Occipital lobe (tissue), 2 donors: ENCODE results near the gene C9orf153. TPM values are rescaled to one million over a fixed set of nuclear protein-coding genes. Genes with fewer than 3 reads are reported as not detected.
A peak's percentile ranks its signal among the peaks of the same experiment; 100 is the strongest.
"Not testable (repeated sequence)": the region's sequence is repeated elsewhere in the genome, so short reads cannot be mapped to it uniquely, and the experiment has no call there.

ENCODE experiments used
- DNase-seq: peaks from one replicate; lab custom pipeline; 2025; lab: John Stamatoyannopoulos, UW
- total RNA-seq: library from RNA; depleted of rRNA; stranded (reverse); fragments of >200 nt; gene quantifications from one replicate; pipeline ENCODE4 v1.2.3, GENCODE V29; 2014

Gene C9orf153
- 0.62 TPM for total RNA-seq

DNA sequence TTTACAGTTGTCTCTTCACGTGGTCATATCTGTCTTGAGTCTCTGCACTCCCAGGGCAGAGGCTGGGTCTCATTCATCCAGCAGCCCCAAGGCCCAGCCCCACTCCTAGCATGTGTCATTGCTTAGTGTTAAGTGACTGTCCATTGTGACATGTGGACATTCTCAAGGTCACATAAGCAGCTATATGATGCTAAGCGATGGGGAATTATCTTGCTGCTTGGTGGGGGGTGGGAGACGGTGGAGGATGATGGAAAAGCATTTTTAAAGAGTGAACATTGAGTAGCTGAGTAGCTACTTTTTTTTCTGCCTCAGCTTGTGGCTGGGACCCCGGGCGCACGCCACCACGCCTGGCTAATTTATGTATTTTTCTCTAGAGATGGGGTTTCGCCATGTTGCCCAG lies at the start of gene C9orf153:
Gene C9orf153, minus strand, starts transcription at position 101 of the 400 bp plus-strand sequence. CDS start 30,054 bp downstream, outside the sequence.
- no peak for DNase-seq

DNA sequence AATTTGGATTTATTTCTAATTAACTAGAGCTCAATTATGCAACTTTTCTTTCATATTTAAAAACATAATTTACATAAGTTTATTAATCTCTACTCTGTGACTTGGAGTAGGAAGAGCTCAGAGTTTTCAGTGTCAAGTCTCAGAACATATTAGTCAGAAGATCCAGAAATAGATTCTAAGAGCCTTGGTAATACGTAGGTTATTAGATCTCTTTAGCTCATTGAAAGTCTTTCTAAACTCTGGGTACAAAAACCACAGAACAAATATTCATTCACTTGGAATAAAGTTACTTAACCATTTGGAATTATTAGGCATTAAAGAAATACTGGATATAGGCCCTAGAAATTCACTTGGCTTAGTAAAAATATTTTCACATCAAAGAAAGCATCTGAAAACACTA lies 49.2 kb upstream of the C9orf153 start:
- DNase-seq, result no peak

DNA sequence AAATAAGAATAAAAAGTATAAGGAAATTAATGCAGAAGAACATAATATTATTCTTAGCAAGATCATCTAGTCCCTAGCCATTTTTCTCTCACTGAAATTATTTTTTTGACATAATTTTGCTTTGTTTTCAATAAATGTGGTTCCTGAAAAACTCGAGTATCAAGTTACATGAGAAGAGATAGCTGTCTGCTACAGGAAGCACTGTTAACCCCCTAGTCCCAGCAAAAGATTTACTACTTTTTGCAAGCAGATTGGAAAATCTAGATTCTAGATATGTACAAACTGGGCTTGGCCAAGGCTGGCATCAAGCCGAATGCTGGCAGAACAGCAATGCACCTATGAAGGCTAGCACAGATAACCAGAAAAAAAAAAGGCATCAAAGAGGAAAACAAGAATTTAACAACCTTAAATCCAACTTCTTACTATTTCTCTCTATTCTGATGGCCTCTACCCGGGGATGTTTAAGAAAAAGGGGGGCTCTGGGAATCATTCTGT lies 44.8 kb upstream of the C9orf153 start:
- DNase-seq, result no peak

DNA sequence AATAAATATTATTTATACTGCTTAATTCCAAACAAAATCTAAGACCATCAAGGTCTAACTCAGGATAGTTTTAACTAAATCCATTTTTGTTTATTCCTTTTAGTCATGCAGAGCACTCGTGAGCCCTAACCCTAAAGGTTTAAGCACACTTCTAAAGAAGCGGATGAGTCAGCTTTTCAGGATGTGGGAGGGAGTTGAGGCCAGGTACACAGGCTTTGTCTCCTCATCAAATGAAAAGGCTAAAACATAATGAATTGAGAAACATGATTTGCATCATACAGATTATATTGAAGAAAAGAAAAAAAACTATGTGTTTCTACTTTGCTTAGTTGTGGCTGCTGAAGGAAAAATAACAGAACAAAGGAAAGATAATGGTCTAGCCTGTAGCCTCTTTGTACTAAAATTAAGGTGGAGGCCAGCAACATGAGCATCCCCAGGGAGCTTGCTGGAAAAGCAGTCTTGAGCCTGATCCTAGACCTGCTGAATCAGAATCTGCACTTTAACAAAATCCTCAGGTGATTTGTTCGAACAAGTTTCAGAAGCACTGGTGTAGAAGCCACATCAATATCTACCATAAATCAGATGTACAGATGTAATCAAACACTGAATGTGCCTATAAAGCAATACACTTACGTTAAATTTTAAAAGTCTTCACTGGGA lies 44.0 kb upstream of the C9orf153 start:
- DNase-seq, result no peak

DNA sequence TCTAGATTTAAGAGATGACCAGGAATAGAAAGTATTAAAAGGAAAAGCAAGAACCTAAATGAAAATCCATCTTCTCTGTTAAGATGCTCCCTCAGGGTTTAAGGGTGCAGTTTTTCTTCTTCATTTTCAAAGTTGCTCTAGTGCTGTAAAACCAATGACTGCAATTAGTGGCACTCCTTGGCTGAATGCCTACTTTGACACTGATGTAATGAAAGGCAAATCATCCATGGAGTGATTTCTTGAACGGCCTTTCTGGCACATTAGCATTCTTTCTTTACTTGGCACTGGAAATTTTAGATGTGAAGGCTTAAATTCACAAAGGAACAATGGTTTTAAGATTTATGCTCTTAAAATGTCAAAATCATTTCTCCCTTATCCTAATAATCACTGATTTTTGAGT lies 42.2 kb upstream of the C9orf153 start:
- DNase-seq, result no peak

DNA sequence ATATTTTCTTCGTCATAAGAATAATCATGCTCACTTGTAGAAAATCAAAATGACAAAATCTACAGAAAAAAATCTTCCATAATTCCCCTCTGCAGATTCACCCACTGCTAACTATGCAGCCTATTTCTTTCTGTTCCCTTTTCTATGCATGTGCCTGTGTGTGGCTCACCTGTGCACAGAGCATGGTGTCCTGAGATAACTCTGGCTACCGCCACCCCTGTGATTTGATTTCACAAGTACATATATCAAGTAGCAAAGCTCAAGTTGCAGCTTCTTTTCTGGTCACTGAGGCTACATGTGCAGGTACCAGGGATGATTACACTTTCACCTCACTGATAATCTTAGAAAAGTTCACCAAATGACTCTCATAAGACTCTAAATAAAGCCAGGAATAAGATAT lies 41.2 kb upstream of the C9orf153 start:
- DNase-seq, result no peak

DNA sequence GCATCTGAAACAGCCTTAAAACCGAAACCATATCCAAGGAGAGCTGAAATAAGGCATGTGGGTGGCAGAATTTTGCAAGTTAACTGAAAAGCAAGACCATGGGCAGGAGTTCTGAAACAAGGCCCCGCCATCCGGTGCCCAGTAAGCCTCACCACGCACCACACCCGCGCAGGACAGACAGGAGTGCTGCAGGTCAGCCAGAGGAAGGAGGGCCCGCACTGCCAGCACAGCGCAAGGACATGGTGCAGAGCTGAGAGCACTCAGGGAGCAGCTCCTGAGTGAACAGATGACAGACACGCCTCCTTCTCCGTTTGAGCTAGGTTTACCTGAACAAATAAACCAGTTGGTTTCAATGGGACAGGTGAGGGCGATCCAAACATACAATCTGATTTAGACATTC lies 39.4 kb upstream of the C9orf153 start:
- DNase-seq, result peak; percentile 8

DNA sequence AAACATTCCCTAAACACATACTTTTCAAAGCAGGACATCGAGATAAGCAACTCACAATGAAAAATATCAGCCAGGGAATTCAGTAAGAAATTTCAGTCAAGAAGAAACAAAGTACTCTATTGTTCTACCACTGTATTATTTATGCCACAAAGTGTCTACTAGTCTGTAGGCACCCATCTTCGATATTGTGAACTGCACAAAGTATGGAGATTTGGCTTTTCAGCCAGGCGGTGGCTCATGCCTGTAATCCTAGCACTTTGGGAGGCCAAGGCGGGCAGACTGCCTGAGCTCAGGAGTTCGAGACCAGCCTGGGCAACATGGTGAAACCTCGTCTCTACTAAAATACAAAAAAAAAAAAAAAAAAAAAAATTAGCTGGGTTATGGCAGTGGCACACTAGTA lies 30.9 kb upstream of the C9orf153 start:
- DNase-seq, result not testable (repeated sequence)

DNA sequence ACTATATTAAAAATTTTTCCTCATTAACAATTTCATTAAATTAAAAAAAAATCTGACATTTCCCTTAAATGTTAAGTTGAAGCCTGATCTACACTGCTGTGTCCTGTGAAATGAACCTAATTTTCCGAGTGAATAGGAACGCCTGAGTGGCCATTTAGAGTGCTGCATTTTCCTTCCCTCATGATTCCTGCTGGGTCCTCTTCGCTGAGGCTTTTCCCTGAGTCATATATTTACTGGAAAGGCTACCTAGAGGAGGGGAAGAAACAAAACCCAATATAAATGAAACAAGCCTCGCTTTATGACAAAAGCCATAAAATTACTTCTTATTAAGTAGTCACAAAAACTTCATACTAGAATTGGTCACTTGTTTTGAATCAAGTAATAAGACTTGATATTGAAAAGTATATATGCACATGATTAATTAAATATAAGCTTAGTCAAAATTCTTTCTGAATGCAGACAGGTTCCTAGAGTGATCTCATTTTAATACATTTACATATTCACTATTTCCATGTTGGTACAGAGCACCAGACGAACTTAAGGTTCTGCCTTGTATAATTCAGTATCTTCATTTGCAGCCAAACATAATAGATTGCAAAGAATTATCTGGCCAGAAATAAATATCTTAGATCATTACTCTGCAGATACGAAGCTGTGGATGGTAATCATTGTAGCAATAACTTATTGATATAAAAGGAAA lies 29.2 kb upstream of the C9orf153 start:
- no peak for DNase-seq

DNA sequence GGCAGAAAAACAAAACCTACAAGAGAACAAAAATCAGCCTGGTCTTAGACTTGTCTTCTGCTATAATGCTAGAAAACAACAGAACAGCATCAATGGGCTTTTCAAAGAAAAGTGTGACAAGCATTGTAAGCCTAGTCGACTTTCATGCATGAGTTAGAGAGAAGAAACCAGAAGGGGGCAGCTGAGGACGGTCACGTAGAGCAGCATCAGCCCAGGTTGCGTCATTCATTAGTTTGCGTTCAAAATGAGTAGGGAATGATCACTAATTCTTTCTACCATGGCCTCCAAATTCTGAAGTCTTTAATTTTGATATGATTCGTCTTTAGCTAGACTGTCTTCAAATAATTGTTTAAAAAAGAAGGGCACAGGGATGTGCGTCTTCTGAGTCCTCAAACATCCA lies 27.6 kb upstream of the C9orf153 start:
- no peak for DNase-seq

DNA sequence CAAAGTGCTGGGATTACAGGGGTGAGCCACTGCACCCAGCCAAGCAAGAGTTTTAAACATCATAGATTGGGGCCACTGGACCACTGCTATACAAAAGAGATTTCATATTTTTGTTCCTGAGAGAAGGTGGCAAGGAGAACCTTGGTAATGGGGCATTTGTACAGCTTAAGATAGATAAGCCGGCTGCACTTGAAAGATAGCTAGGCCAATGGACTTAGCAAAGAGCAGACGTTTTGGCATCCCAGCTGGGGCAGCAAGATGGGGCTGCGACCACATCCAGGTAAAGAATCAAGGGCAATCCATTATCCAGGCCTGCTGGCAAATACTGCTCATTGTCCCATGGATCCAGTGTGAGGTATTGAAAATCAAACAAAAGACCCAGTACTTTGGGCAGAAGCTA lies 26.8 kb upstream of the C9orf153 start:
- DNase-seq, result no peak

DNA sequence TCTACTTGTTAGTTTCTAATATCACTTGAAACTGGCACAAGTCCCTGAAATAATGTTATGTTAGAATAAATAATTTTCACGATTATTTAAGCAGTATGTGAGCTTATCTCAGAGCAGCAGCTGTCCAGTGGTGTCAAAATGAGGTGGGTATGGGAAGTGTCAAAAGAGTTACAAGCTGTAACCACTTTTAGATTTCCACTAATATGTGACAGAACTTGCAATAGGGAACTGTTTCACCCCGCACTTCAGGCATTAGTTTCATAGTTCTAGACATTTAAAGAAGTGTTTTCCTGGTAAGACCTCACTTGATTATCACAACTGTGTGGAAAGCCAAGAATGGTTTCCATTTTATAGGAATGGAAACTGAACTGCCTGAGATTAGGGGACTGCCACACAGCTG lies 25.8 kb upstream of the C9orf153 start:
- DNase-seq, result no peak

DNA sequence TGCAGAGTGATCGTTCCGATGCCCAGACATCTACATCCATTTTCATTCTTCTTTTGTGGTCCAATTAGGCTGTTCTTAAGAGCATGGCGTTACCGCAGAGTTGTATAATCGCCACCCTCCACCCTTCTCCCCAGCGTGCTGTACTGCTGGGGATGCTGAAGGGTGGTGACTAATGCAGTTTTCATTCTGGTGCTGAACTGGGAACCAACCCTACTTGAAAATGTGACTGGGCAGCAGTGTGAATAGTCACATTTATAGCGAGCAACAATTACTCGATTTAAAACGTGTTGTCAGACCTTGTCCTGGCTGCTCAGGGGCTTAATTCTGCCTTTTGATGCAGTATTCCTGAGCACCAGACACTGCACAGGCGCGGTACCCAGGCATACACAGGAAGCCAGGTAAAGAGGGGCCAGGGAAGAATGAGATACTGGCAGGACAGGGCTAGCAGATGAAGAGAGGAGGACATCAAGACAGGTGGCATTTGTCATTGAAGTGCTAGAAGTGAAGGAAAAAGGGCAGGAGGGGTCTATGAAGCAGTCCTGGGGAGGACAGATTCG lies 23.6 kb upstream of the C9orf153 start:
- DNase-seq, result peak; percentile 62

DNA sequence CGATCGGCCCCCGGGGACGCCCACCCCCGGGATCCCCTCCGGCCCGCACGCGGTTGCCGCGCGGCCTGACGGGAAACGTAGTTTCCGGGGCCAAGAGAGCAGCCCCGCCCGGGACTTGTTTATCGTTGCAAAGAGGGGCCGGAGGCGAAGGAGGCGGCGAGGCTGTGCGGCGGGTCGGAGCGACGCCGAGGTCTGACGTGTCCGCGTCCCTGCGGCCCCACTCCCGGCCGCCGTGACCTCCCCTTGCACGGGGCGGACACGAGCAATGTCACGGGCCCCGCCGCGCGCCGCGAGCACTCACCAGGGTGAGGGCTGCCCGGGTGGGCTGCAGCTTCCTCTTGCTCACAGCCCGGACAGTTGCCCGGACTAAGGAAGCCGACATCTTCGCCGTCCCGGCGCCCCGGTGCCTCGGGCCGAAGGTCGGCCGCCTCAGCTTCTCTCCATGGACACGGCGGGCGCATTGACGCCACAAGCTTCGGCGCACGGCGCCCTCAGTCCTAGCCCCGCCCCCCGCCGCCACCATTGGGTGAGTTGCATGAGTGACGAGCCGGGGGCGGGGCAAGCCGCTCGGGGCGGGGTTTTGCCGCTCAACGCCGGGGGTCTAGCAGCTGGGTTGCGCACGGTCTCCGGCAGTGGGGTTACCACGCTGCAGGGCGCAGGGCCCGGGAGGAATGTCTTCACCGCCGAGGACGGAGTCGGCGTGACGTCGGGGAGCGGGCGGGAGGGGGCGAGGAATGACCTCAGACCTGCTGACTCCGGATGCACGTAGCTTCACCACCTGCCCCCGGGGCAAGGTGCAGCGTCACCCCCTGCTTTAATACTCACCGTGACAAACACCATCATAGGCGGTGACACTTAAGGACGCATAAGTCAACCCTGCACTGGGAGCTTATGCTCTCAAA lies 22.9 kb upstream of the C9orf153 start, which contains the start of gene ISCA1:
Gene ISCA1, minus strand, starts transcription at position 462 of the 902 bp plus-strand sequence. Its CDS starts 80 bp downstream, at position 382.
- peak; percentile 94 for DNase-seq

DNA sequence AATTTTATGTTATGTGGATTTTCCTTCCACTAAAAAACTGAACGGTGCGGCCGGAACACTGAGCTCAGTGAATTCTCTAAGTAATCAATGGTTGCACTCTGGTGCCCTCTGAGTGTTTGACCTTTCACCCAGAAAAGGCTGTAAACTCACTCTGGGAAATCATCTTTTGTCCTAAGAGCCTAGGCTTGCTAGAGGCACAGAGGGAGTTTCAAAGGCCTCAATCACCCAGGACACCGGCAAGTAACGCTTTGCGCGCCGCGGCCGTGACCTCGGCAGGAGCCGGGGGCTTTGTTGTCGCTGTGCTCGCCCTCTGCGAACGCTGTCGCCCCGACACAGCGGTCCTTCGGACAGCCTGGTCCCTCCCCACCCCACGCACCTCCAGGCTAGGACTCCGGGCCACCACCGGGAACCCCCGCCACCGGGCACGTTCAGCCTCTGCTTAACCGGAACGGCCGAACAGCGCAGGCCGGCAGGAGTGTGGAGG lies 22.2 kb upstream of the C9orf153 start:
- DNase-seq, result no peak

DNA sequence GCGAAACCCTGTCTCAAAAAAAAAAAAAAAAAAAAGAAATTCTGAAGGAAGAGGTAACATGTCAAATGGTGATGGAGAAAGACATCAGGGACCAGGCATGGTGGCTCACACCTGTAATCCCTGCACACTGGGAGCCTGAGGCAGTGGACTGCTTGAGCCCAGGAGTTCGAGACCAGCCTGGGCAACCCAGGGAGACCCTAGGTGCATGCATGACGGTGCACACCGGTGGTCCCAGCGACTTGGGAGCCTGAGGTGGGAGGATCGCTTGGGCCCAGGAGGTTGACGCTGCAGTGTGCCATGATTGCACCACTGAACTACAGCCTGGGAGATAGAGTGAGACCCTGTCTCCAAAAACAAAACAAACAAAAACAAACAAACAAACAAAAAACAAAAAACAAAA lies 21.1 kb upstream of the C9orf153 start:
- DNase-seq, result no peak

DNA sequence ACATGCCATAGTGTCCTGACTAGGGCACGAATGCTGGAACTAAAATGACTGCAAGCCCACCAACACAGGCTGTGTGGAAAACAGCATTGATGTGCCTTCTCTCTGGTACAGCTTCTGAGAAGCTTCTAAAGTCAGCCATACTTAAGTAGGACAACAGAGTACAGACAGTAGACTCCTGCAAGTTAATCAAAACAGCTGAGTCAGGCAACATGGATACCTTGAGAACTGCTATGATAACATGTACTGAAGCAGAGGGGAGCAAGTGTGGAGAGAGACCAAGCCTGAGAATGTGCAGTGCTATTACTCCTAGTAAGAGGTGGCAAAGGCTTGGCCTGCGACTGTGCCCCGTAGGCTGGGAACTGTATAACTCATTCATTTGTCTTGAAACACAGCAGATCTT lies 20.4 kb upstream of the C9orf153 start:
- no peak for DNase-seq

DNA sequence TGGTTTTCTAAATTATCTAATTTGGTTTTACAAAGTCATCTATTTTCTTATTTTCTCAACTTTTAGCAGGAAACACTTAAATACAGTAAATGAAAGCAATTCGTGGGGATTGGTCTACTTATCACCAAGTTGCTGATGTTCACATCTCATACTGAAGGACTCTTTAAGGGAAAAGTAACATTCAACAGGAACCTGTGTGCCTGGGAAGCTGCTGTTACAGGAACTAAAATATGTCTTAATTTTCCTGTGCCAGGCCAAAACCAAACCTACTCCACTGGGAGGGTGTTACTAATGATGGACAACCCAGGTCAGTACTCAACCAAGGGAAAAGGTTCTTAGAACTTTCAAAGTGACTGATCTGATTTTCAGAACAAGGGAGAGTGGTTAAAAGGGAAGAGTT lies 17.6 kb upstream of the C9orf153 start:
- no peak for DNase-seq

DNA sequence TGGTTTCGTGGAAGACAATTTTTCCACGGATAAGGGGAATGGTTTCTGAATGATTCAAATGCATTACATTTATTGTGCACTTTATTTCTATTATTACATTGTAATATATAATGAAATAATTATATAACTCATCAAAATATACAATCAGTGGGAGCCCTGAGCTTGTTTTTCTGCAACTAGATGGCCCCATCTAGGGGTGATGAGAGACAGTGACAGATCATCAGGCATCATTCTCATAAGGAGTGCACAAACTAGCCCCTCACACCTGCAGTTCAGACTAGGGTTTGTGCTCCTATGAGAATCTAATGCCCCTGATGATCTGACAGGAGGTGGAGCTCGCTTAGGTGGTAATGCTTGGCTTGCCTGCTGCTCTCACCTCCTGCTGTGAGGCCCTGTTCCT lies 16.5 kb upstream of the C9orf153 start:
- DNase-seq, result no peak

DNA sequence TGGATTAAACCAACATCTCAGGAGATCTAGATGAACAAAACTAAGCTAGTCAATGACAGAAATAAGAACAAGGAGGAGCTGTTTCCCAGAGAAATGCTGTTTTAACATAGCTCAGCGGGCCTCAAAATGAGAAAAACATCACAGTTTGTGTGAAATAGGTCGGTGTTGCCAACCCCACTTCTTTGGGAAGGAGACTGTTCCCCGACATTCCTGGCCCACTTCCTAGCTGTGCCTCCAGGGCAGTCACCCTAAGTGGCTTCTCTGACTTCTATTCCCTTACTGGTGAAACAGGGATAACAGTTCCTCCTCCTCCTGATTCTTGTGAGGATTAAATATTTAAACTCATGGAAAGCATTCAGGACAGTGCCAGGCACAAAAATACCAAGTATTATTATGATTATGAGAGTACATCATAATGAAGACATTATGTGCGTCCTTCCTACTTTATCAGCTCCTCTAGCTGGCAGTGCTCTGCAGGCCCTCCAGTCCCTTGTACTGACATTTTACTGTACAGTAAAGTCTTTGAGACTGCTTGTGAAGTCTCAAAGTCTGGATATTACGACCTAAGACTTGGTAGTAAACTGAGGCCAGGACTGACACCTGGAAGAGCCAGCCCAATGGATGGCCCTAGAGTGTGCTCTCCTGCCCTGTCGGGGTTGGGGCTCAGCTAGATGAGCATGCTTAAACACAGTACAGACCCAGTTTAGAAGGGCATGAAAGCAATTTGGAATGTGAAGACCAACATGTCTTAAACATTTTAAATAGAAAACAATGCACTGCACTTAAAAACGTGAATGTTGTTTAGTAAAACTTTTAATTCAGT lies 15.6 kb upstream of the C9orf153 start:
- no peak for DNase-seq

DNA sequence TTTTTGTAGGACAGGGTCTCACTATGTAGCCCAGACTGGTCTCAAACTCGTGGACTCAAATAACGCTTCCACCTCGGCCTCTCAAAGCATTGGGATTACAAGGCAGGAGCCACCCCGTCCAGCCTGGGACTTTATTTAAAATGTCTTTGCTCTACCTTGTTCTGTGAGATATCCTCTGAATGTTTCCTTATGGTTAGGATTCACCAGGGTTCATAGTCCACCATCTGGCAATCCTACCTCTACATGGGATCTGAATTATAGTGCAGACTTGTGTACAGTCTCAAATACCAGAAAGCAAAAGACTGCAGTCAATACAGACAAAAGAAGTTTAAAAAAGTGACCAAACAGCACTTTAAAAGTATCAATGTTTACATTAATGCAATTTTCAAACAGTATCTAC lies 12.8 kb upstream of the C9orf153 start:
- no peak for DNase-seq
